Measurements from ENCODE around the gene WRNIP1.
A peak's percentile ranks its signal among the peaks of the same experiment; 100 is the strongest.

Gene WRNIP1

GRCh38 chr6:2765166-2765895 is at the start of gene WRNIP1:
WRNIP1 (plus strand) TSS chr6:2765393; CDS start chr6:2765623, 230 bp downstream.
- DNase-seq = peak; percentile 86 to 96 (median 93)

- DNase-seq = no peak
These were observed 49.5 kb upstream of the WRNIP1 start for GRCh38 chr6:2715737-2716136.

- no peak for DNase-seq
These were observed 48.1 kb upstream of the WRNIP1 start for GRCh38 chr6:2716936-2717700.

- DNase-seq = no peak
These were observed 46.7 kb upstream of the WRNIP1 start for GRCh38 chr6:2718334-2719092.

- no peak for DNase-seq
These were observed 46.1 kb upstream of the WRNIP1 start for GRCh38 chr6:2719093-2719455.

- no peak for DNase-seq
These were observed 44.0 kb upstream of the WRNIP1 start for GRCh38 chr6:2721219-2721618.

- no peak for DNase-seq
These were observed 39.7 kb upstream of the WRNIP1 start for GRCh38 chr6:2725364-2725988.

GRCh38 chr6:2725999-2726567 is 39.1 kb upstream of the WRNIP1 start:
- DNase-seq = no peak

- no peak for DNase-seq
These were observed 35.3 kb upstream of the WRNIP1 start for GRCh38 chr6:2729921-2730320.

GRCh38 chr6:2730353-2731107 is 34.7 kb upstream of the WRNIP1 start:
- no peak for DNase-seq

- no peak for DNase-seq
These were observed 33.8 kb upstream of the WRNIP1 start for GRCh38 chr6:2731281-2731909.

- DNase-seq = no peak
These were observed 32.6 kb upstream of the WRNIP1 start for GRCh38 chr6:2732503-2733089.

- DNase-seq = no peak
These were observed 31.9 kb upstream of the WRNIP1 start for GRCh38 chr6:2733324-2733723.

GRCh38 chr6:2733736-2734480 is 31.3 kb upstream of the WRNIP1 start:
- no peak for DNase-seq

- no peak for DNase-seq
These were observed 30.6 kb upstream of the WRNIP1 start for GRCh38 chr6:2734488-2735166.

- no peak for DNase-seq
These were observed 27.3 kb upstream of the WRNIP1 start for GRCh38 chr6:2737885-2738284.

GRCh38 chr6:2738373-2738979 is 26.7 kb upstream of the WRNIP1 start:
- peak in 2 of 4 experiments; percentile 4 to 27 for DNase-seq

GRCh38 chr6:2739335-2739734 is 25.9 kb upstream of the WRNIP1 start:
- no peak for DNase-seq

GRCh38 chr6:2740581-2740980 is 24.6 kb upstream of the WRNIP1 start:
- DNase-seq = no peak
